A172 (cell line): ENCODE measurements around the gene AUTS2. TPM values are rescaled to one million over a fixed set of nuclear protein-coding genes. Genes with fewer than 3 reads are reported as not detected.

Experiments
- DNase-seq: peaks from one replicate; pipeline ENCODE4 v3.0.0-alpha.2; 2015; ENCODE audit warnings: low spot score
- total RNA-seq: library from RNA; depleted of rRNA; stranded (reverse); fragments of >200 nt; shearing (Covaris generic); gene quantifications from 2 replicates; pipeline ENCODE4 v1.2.3, GENCODE V29; 2014; rRNA removed

The AUTS2 gene
- total RNA-seq: 4.0 and 4.6 TPM in 2 replicates

DNA sequence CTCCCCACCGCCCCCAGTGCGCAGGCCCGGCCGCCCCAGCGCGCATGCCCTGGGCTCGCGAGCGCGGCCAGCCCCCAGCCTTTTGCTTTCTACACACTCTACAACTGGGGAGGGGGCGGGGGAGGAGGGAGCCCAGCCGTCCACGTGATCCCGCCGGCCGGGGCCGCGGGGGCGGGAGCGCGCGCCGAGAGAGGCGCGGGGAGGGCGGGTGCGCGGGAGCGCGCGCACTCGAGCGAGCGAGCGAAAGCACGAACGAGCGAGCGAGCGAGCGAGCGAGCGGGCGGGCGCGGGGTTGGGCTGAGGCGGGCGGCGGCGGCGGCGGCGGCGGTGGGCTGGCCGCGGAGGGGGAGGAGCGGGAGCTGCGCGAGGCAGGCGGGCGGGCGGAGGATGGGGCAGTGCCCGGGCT is at the start of gene AUTS2:
AUTS2 (plus strand) TSS at position 395 of the 406 bp plus-strand sequence. CDS start 1,179 bp downstream, outside the sequence.
- DNase-seq: peak; percentile 75

GRCh38 chr7:69550991-69551390 is 47.3 kb upstream of the AUTS2 start:
- no peak for DNase-seq

DNA sequence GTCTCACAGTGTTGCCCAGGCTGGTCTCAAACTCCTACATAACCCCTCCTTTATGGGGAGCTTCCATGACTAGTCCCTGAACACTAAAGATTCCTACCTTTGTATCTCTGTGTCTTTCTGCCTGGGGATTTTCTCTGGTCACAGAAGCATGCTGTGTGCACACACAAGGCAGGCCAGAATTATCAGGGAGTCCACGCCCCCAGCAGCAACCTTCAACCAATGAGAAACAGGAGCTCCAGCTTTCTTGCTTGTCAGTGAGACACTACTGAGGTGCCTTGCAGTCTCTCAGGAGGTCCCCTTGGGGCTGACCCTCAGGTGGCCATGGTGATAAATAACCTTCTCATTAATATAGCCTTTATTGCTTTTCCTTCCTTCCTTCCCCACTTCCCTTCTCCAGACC is 45.1 kb upstream of the AUTS2 start:
- no peak for DNase-seq

DNA sequence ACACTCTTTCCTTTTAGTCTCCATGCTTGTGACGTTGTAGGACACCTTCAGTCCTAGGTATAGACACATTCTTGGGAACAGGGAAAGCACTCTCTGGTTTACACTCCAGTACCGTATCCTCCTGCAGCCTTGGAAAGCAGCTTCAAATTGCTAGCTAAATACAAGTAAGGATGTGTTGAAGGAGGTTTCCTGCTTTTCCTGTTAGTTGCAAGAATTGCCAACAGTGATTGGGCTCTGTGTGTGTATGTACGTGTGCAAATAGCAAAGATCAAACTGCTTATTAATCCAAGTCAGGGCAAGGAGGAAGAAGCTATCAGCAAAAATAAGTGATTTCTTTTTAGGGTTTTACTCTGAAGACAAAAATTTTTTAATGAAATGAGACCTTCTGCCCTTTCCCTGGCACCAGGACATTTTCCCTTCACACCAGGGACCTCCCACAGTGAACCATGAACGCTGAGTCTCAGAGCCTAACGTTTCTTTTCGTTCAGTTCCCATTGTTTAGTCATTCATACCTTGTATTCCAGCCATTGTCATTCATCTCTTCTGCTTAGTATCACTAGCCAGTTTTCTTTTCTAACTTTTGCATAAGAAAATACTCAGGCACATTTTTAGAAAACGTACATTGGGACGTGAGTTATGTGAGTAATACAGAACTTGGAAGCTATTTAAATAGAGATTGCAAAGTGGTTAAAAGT is 36.9 kb upstream of the AUTS2 start:
- DNase-seq: no peak

- DNase-seq: peak; percentile 35
These were observed 33.5 kb upstream of the AUTS2 start for GRCh38 chr7:69564454-69565417.

DNA sequence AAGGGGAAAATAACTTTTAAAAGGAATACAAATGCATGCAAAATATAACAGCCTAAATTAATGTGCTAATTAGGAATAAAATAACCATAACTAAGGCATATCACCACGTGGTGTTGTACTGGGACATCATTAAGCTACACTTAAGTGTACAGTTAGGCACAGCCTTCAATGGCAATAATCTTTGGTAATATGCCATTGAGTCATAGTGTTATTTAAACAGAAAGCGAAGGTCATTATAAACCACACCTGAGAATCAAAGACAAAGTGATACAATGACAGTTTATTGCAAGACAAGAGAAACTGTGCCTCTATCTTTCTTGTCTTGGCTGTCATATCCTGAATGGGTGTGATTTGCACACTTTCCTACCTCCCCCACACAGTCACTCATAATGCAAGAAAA is 30.5 kb upstream of the AUTS2 start:
- DNase-seq: no peak

GRCh38 chr7:69568266-69568665 is 30.0 kb upstream of the AUTS2 start:
- no peak for DNase-seq

DNA sequence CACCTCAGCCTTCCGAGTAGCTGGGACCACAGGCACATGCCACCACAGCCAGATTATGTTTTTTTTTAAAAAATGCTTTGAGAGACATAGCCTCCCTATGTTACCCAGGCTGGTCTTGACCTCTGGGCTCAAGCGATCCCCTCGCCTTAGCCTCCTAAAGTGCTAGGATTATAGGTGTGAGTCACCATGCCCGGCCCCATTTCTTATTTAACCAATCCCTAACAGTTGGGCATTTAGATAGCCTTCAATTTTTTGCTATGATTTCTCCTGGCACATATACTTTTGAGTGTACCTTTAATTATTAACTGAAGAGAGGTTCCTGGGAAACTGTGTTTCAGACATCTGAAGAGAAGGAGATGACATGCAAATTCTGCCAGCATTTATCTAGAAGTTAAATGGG is 22.6 kb upstream of the AUTS2 start:
- DNase-seq: no peak

- DNase-seq: no peak
These were observed 21.1 kb upstream of the AUTS2 start for GRCh38 chr7:69577221-69577620.

DNA sequence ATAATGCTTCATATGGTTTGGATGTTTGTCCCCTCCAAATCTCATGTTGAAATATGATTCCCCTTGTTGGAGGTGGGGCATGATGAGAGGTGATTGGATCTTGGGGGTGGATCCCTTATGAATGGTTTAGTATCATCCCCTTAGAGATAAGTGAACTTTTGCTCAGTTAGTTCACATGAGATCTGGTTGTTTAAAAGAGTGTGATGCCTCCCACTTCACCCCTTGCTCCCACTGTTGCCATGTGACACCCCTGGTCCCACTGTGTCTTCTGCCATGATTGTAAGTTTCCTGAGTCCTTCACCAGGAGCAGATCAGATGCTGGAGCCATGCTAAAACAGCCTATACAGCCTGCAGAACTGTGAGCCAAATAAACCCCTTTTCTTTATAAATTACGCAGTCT is 13.1 kb upstream of the AUTS2 start:
- DNase-seq: no peak

DNA sequence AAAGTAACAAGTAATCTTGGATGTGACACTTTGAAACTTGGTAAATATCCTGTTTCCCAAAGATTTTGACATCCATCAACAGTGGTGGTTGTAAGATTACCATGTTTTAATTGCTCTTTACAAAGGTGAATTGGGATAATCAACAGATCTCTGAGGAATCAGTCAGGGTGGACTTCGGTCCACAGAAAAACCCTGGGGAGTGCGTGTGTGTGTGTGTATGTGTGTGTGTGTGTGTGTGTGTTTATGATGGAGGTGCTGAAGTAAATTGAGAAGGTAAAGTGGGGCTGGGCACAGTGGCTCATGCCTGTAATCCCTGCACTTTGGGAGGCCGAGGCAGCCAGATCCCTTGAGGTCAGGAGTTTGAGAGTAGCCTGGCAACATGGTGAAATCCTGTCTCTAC is 12.0 kb upstream of the AUTS2 start:
- DNase-seq: no peak

GRCh38 chr7:69588773-69589172 is 9.5 kb upstream of the AUTS2 start:
- DNase-seq: no peak

DNA sequence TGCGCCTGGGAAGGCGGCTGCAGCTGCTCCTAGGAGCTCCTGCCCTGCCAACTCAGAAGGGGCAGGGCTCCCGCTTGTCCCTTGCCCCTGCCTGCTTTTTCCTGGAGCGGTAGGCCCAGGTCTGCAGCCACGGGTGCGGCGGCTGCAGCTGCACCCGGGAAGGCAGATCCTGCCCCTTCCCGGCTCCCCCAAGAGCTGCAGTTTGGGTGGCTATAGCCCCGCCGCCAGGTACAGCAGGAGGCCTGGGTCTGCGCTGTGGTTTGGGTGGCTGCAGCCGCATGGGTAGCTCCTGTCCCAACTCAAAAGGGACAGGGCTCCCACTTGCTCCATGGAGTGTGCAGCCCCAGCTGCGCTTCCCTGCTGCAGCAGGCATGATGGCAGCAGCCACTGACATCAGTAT is 6.5 kb upstream of the AUTS2 start:
- DNase-seq: no peak

DNA sequence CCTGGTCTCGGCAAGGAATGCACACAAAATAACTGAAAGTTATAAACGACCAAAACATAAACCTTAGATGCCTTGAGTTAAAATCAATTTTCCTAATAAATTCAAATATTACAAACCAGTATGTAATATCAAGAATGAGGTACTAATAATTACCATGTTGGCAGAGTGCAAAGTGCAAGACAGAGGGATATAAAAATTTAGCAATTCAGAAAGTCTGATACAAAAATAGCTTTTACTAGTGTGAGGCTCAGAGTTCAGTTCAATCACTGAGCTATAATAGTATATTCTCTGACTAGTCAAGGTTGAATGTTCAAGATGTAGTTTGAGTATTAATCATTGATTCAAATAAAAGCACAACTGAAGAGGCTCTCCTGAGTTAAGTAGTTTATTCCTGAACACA is 4.8 kb upstream of the AUTS2 start:
- DNase-seq: no peak

DNA sequence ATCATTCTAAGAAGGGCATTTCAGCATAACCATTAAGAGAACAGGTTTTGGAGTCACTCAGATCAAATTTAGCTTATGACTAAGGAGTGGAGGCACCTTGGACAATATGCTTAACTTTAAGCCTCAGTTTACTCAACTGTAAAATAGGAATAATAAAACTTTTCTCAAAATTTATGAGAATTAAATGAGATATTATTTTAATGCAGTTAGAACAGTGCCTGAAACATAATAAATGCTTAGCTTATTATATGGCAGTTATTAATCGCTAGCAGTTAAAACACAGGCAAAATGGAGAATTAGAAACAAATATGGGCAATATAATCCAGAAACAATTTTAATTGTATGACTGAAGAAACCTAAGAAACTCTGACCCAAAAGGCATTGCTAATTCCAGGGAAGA is 2.9 kb upstream of the AUTS2 start:
- no peak for DNase-seq

GRCh38 chr7:69596056-69596455 is 2.2 kb upstream of the AUTS2 start:
- no peak for DNase-seq

- no peak for DNase-seq
These were observed 1.5 kb upstream of the AUTS2 start for GRCh38 chr7:69596723-69597277.

DNA sequence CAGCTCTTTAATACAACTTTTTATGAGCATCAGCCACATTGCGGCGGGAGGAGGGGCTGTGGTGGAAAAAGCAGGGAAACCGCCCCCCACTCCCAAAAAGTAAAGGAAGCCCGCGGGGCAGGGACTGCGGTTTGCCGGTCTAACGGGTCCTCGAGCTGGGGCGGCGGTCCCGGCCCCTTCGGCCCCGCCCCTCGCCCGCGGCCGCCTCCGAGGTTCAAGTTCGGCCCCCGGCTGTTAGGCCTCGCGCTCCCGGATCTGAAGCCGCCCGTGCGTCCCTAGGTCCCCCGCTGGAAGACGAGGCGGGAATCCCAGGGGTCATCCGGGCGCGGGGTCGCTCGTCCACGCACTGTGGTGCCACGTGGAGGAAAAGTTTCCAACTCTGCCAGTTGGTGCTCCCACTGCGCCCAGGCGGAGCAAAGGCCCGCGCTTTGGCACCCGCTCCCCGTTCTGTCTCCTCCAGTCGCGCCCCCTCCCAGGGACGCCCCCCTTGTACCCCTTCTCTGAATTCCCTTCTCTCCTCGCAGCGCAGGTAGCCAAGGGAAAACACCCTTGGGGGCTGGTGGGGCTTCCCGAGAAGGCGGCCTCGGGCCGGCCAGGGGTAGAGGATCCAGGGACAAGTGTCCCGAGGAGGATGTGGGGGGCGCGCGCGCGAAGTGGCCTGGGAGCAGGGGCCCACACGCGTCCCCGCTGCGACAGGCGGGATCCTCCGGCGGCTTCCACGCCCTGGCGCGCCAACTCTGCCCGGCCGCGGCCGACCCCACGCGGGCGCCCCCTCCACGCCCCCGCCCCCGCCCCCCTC is 798 bp upstream of the AUTS2 start:
- no peak for DNase-seq

DNA sequence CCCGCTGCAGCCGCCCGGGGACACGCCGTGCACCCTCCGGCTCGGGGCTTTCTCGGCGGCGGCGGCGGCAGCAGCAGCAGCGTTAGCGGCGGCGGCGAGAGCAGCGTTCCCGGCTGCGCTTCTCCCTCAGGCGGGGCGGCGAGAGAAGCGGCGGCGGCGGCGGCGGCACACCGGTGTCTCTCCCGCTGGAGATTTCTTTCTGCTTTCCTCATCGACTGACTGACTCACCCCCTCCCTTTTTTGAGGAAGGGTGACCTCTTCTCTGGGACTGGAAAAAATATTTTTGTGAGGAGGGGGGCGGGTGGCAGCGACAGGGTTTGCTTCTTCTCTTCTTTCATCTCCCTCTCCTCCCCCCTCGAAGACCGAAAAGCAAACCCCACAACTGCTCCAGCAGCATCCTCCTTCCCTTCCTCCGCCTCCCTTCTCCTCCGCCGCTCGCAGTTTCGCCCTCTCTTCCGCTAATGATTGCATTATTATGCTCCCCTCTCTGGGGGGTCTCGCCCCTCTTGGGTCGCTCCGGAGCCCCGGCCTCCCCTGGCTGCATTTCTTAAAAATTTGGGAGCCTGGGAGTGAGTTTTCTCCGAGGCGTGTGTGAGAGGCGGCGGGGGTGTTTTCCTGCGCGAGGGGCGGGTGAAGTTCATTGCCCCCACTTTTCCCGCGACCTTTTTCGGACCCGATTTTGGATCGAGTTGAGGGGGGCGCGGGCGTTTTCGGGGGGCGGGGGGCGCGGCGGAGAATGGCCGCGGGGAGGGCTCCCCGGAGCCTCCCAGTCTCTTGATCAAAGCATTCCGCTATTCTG is 411 bp downstream of the AUTS2 start:
- DNase-seq: peak; percentile 46

- peak; percentile 25 for DNase-seq
These were observed 1.1 kb downstream of the AUTS2 start for GRCh38 chr7:69599286-69599954.
